ENCODE results near the gene RPL29. TPM values are rescaled to one million over a fixed set of nuclear protein-coding genes. Genes with fewer than 3 reads are reported as not detected.

RPL29 gene
- total and polyA plus RNA-seq, 2 donors (not counting 3 experiments of a cell fraction or from before 2014, with no cell fraction given), result 1,236 to 2,177 TPM

DNA sequence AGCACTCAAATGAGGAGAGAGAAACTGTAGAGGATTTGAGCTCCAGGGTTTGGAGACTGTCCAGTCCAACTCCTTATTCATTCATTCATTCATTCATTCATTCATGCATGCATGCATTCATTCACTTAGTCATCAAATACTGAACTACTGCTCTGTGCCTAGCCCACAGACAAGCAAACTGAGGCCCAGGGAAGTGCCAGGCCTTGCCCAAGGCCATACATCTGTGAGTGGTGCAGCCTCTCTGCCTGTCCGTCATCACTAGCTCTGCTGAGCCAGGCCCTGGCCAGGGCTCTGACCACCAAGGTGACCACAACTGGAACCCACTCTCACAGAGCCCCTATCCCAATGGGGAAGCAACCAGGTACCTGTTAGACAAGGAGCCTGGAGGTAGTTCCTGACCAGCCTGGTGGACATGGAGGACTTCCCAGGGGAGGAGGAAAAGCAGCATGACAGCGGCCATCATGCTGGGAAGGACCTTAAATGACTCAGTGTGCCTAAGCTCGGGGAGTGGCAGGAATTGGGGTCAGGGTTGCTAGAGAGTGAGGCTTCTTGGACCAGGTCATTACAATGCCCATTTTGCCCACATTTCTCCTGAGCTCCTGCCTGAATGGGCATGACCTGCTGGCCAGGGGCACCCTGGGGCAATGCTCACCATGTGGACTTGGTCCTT is 27.5 kb upstream of the RPL29 start:
- peak overlapping the region; percentile 60 for H2AFZ ChIP-seq (ENCODE audit: low read depth, low read length)
- TF ChIP-seq EZH2 (IDR thresholded peaks at IDR 0.05; ENCODE audit: borderline replicate concordance, low read depth, low read length, severe bottlenecking), result no peak
- TF ChIP-seq, protein P1, sequence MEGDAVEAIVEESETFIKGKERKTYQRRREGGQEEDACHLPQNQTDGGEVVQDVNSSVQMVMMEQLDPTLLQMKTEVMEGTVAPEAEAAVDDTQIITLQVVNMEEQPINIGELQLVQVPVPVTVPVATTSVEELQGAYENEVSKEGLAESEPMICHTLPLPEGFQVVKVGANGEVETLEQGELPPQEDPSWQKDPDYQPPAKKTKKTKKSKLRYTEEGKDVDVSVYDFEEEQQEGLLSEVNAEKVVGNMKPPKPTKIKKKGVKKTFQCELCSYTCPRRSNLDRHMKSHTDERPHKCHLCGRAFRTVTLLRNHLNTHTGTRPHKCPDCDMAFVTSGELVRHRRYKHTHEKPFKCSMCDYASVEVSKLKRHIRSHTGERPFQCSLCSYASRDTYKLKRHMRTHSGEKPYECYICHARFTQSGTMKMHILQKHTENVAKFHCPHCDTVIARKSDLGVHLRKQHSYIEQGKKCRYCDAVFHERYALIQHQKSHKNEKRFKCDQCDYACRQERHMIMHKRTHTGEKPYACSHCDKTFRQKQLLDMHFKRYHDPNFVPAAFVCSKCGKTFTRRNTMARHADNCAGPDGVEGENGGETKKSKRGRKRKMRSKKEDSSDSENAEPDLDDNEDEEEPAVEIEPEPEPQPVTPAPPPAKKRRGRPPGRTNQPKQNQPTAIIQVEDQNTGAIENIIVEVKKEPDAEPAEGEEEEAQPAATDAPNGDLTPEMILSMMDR (IDR thresholded peaks at IDR 0.05; ENCODE audit: extremely low read depth in 1 of 2, insufficient read depth in 1 of 2, low read depth in 1 of 2, low read length in 2 of 2), result no peak
- no peak for TF ChIP-seq FOS (IDR thresholded peaks at IDR 0.05; ENCODE audit: borderline replicate concordance, insufficient read depth, low read length)
- no peak for TF ChIP-seq POLR2A (IDR thresholded peaks at IDR 0.05; ENCODE audit: low read depth, low read length)
- TF ChIP-seq GATA2 (IDR thresholded peaks at IDR 0.05; ENCODE audit: insufficient read depth, insufficient read length, low read depth, low read length), result no peak
- no peak for TF ChIP-seq JUN (IDR thresholded peaks at IDR 0.05; ENCODE audit: borderline replicate concordance, insufficient read depth, insufficient read length, low read depth)
- no peak for TF ChIP-seq POLR2AphosphoS5 (IDR thresholded peaks at IDR 0.05; ENCODE audit: insufficient read depth, low read depth, low read length)
- no peak for TF ChIP-seq MYC (IDR thresholded peaks at IDR 0.05; ENCODE audit: low read depth, low read length)
- H3K9me3 ChIP-seq (replicated peaks; ENCODE audit: control insufficient read depth, insufficient read depth, low read length), result no peaks in the 10 kb centered on the region
- dilution Hi-C loops (cut with MboI; ENCODE audit: extremely low pct_ligation_motif_present, low sequenced_read_pairs), result no loop called here
- BruUV-seq (replicated peaks), result no TSS peak
- H3K27ac ChIP-seq (ENCODE audit: insufficient read depth, low read depth, low read length), result no peak overlapping the region
- H3K9ac ChIP-seq (replicated peaks; ENCODE audit: extremely low read depth, insufficient read depth, low read length), result no peak overlapping the region
- peaks cover 3% of the 10 kb centered on the region for H3K4me1 ChIP-seq (ENCODE audit: control insufficient read depth, extremely low read depth, insufficient read depth, low read length)
- H3K4me3 ChIP-seq (replicated peaks in 1 of 3; ENCODE audit: insufficient read depth in 1 of 3, low read depth in 1 of 3, low read length in 3 of 3), result no peak overlapping the region
- no peak for FAIRE-seq
- H4K20me1 ChIP-seq (replicated peaks; ENCODE audit: control insufficient read depth, extremely low read depth, insufficient read depth, low read length), result no peaks in the 10 kb centered on the region
- no peaks in the 10 kb centered on the region for H3K9me1 ChIP-seq (replicated peaks; ENCODE audit: control insufficient read depth, extremely low read depth, insufficient read depth, low read length)
- intact Hi-C loops (cut with micrococcal nuclease), result no loop called here
- POLR2A ChIA-PET, result no interaction called here
- no peaks in the 10 kb centered on the region for H3K36me3 ChIP-seq (ENCODE audit: control insufficient read depth in 2 of 2, extremely low read depth in 1 of 2, insufficient read depth in 2 of 2, low read length in 2 of 2)
- no peak for DNase-seq (ENCODE audit: low read depth, low spot score)
- H3K79me2 ChIP-seq (ENCODE audit: control insufficient read depth, insufficient read depth, low read length), result no peaks in the 10 kb centered on the region
- H3K27me3 ChIP-seq (ENCODE audit: control insufficient read depth in 2 of 2, insufficient read depth in 2 of 2, low read length in 2 of 2), result no peaks in the 10 kb centered on the region
- CTCF ChIA-PET, result interaction anchor here (1.8 kb wide), 1 partner anchor 86 kb away, joined by 4 read pairs; no protein-coding TSS in a partner anchor
- H3K4me2 ChIP-seq (ENCODE audit: insufficient read depth, low read length), result no peak overlapping the region

All from endothelial cell of umbilical vein (primary cell).